G401.6 (cell line): ENCODE data around the gene RAPGEFL1.
"Not testable (repeated sequence)": the region's sequence is repeated elsewhere in the genome, so short reads cannot be mapped to it uniquely, and the experiment has no call there.

ENCODE experiments used
- FAIRE-seq: peaks from 2 replicates; lab custom pipeline; 2012; peaks lifted over from hg19 to GRCh38; lab: Jason Lieb, UNC

Gene RAPGEFL1, protein sequence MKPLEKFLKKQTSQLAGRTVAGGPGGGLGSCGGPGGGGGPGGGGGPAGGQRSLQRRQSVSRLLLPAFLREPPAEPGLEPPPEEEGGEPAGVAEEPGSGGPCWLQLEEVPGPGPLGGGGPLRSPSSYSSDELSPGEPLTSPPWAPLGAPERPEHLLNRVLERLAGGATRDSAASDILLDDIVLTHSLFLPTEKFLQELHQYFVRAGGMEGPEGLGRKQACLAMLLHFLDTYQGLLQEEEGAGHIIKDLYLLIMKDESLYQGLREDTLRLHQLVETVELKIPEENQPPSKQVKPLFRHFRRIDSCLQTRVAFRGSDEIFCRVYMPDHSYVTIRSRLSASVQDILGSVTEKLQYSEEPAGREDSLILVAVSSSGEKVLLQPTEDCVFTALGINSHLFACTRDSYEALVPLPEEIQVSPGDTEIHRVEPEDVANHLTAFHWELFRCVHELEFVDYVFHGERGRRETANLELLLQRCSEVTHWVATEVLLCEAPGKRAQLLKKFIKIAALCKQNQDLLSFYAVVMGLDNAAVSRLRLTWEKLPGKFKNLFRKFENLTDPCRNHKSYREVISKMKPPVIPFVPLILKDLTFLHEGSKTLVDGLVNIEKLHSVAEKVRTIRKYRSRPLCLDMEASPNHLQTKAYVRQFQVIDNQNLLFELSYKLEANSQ

DNA sequence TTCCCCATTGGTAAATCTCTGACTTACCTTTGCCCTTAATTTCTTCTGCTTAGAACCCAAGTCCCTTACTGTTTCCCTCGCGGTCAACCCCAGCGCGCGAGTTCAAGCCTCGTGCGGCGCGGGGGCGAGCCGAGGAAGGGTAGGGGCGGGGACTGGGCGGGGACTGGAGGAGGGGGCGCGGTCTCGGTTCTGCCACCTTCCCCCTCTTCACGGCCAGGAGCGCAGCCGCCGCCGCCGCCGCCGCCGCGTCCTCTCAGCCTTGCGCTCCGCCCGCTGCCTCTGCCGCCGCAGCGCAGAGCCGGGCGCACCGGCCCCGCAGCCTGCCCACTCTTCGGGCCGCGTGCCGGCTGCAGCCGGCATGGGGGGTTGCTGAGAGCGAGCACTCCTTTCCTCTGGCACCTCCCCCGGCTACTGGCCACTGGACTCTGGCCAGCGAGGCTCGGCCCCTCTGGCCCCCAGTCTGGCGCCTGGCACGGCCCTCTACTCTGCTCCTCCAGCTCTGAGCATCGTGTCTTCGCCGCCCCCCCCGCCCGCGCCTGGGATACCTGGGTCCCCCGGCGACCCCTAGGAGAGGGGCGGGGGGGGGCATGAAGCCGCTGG lies at the start of gene RAPGEFL1:
TSS of gene RAPGEFL1 (plus strand) at position 196 of the 600 bp plus-strand sequence. CDS start at position 588, 392 bp downstream.
- FAIRE-seq: no peak

DNA sequence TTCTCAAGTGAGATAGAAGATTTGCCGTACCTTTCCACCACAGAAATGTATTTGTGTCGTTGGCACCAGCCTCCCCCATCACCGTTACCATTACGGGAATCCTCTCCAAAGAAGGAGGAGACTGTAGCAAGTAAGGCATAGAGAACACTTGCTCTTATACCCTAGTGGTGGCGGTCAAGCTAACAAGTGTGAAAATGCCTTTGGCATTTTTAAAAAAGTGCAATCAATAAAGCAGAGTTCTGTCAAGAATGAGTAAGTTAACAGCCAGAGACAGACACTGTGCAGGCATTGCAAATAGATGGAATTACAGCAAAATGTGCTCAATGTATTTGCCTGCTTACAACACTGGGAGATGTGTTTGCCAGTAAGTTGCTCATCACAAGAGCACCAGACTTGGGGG lies 47.8 kb upstream of the RAPGEFL1 start:
- FAIRE-seq: no peak

DNA sequence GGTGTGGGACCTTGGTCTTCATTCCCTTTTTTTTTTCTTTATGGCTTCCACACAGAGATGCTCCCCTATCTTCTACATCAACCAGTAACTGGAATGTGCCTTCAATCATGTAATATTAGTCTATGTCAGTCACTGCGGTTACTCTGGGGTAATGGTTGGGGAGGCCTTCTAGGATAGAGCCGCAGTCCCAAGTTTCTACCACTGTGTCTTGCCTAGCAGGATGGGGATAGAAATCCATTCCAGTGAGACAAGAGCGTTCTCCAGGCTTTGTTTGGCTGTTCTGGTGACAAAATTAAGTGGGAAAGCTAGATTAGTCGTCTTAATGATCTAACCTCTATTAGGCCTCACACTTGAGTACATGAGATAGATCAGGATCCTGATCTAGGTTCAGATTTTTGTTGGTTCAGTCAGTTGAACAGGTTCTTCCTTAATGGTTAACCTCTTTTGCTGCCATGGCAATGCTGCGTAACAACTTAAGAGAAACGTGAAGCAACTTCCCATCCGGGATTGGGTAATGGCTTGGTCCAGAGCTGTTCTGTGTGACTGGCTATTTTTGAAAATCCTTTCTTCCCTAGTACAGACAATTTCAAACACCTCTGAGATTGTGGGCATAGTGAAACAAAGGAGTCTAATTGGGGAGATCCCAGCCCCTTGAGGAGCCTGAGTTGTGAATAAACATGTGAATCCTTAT lies 46.8 kb upstream of the RAPGEFL1 start:
- no peak for FAIRE-seq

DNA sequence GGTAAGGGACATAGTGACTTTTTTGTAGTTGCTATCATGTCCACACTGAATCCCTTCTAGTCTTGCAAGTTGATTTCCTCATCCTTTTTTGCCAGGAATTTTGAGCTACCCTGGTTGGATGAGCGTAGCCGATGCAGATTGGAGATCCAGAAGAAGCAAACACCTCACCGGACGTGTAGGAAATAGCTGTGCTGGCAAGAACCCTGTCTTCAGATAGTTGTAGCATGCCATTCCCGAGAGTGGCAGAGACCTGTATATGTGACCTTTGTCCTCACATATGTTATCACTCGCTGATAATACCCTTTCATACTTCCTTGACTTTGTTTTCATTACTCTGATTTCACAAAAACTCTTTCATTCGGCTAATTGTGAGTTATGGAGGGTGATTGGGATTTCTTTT lies 43.1 kb upstream of the RAPGEFL1 start:
- FAIRE-seq: no peak

DNA sequence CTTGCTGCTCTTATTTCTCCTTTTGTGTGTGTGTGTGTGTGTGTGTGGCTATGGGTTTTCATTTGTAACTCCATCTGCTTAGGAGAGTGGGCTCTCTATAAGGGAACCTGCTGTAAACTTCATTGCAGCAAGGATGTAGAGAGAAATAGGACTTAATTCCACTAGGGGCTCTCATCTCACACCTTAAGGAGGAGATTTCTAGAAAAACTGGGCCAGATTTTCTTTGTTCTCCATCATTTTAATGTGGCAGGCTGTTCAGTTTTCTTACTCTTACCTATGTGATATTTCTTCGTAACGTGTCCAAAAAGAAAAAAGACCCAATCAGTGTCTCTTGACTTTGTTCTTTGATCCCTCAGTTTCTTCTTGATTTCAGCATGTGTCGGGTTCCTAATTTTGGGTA lies 41.5 kb upstream of the RAPGEFL1 start:
- no peak for FAIRE-seq

DNA sequence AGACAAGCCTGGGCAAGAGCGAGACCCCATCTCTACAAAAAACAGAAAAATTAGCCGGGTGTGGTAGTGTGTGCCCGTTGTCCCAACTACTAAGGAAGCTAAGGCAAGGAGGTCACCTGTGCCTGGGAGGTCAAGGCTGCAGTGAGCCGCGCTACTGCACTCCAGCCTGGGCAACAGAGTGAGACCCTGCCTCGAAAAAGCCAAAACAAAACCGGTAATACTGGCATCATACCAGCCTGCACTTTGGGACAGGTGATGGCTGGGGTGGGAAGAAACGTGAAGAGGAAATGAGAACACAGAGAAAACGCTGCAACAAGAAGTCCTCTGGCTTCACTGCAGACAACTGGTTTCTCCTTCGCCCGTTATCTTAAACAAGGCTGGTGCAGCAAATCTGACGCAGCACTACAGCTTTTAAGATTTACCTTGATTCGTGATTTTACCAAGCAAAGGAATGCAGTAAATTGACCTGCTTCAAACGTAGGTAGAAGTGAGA lies 37.7 kb upstream of the RAPGEFL1 start:
- FAIRE-seq: no peak

DNA sequence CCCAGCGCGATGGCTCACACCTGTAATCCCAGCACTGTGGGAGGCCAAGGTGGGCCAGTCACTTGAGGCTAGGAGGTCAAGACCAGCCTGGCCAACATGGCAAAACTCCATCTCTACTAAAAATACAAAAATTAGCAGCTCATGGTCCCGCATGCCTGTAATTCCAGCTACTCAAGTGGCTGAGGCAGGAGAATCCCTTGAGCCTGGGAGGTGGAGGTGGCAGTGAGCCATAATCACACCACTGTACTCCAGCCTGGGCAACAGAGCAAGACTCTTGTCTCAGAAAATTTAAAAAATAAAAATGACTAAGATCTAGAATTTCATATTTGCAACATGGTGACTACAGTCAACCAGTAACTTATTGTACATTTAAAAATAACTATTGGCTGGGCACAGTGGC lies 34.1 kb upstream of the RAPGEFL1 start:
- not testable (repeated sequence) for FAIRE-seq

DNA sequence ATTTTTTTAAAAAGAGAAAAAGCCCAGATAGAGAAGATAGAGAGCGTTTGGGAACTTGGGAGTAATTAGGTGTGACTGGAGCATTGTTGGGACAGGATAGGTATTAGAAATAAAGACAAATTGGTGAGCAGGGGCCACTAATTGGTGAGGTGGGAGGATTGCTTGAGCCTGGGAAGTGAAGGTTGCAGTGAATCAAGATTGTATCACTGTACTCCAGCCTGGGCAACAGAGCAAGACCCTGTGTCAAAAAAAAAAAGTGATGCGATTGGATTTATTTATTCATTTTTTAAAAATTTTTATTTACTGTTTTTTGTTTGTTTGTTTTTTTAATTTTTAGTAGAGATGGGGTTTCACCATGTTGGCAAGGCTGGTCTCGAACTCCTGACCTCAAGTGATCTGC lies 31.8 kb upstream of the RAPGEFL1 start:
- FAIRE-seq: no peak

DNA sequence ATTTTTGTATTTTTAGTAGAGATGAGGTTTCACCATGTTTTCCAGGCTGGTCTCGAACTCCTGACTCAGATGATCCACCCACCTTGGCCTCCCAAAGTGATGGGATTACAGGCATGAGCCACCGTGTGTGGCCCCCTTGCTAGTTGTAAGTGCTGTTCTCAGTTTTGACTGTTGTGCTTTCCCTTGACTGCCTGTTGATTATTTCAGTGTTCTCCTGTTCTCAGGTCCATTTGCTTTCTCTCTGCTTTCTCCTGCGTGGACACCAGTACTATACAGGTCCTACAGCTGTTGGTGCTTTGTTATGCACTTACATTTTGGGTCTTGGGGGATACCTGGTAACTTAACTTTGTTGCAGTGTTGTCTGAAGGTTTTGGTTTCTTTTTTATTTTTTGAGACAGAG lies 28.7 kb upstream of the RAPGEFL1 start:
- FAIRE-seq: no peak

DNA sequence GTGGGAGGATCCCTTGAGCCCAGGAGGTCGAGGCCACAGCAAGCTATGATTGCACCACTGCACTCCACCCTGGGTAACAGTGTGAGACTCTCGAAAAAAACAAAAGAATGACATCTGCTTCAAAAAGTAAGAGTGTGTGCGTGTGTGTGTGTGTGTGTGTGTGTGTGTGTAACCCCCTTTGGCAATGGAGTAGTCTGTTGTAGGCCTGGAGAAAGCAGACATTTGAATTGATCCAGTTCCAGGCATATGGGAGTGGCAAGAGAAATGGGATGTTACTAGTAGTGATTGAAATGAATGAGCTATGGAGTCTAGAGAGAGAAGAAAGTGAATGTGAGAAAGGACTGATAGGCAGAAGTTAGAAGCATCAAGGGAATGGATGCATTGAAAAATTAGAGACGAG lies 27.0 kb upstream of the RAPGEFL1 start:
- FAIRE-seq: no peak

DNA sequence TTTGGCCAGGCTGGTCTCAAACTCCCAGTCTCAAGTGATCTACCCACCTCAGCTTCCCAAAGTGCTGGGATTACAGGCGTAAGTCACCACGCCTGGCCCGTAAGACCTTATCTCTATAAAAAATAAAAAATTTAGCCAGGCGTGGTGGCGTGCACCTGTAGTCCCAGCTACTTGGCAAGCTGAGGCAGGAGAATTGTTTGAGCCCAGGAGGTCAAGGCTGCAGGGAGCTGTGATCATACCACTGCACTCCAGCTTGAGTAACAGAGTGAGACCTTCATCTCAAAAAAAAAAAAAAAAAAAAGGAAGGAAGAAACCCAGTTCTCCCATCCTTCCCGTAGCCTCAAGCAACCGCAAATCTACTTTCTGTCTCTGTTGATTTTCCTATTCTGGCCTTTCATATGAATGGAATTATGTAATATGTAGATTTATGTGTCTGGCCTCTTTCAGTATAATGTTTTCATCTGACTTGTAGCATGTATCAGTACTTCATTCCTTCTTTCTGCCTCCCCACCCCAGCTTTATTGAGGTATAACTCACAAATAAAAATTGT lies 25.8 kb upstream of the RAPGEFL1 start:
- FAIRE-seq: no peak

DNA sequence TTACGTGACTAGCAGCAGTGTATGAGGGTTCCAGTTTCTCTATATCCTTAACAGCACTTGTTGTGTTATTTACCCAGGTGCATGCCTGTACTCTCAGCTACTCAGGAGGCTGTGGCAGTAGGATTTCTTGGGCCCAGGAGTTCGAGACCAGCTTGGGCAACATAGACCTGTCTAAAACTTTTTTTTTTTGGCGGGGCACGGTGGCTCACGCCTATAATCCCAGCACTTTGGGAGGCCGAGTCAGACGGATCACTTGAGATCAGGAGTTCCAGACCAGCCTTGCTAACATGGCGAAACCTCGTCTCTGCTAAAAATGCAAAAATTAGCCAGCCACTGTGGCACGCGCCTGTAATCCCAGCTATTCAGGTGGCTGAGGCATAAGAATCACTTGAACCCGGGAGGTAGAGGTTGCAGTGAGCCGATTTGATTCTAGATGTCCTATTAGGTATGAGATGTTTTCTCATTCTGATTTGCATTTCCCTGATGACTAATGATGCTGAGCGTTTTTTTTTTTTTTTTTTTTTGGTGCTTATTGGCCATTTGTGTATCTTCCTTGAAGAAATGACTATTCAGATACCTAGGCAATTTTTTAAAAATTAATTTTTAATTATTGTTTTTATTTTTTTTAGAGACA lies 23.6 kb upstream of the RAPGEFL1 start:
- FAIRE-seq: no peak

DNA sequence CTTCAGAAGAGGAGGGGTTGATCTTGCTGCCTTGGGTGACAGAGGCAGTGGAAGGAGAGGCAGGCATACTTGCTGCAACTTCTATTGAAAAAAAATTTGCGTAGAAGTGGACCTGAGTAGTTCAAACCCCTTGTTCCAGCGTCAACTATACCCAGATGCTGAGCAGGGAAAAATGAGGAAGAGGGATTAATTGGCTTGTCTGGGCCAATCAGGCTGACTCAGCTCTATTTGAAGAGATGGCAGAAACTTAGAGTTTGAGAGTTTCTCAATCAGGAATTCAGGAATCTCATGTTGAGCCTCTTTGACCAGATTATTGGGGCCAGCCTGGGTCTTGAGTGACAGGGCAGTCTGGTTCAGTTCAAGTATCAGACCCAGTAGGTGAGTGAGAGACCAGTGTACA lies 19.3 kb upstream of the RAPGEFL1 start:
- FAIRE-seq: no peak

DNA sequence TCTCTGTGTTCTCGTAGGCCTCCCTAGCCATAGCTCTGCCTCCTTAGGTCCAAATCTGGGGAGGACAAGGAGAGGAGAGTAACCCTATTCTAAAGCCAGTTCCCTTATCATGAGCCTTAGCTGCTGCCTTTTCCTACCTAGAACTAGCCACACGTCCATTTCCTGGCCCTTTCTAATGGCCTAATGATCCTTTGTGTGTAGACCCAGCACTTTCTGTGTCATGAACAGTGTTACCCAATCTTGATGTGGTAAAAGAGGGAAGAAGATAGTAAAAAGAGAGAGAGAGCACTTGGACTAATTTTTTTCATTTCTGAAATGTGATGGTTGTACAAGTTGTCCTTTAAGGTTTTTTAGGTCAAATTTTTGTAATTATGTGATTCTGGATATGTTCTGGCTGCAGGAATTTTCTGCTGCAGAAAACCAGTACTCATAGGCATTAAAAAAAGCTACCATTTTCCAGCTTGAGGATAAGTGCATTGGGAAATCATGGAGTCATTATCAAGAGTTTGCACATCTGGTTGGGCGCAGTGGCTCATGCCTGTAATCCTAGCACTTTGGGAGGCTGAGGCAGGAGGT lies 18.7 kb upstream of the RAPGEFL1 start:
- no peak for FAIRE-seq

DNA sequence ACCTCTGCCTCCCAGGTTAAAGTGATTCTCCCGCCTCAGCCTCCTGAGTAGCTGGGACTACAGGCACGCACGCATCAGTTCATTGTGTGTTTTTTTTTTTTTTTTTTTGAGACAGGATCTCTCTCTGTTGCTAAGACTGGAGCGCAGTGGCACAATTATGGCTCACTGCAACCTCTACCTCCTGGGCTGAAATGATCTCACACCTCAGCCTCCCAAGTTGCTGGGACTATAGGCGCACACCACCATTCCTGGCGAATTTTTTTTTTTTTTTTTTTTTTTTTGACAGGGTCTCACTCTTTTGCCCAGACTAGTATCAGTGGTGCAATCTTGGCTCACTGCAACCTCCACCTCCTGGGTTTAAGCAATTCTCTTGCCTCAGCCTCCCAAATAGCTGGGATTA lies 17.8 kb upstream of the RAPGEFL1 start:
- FAIRE-seq: no peak

DNA sequence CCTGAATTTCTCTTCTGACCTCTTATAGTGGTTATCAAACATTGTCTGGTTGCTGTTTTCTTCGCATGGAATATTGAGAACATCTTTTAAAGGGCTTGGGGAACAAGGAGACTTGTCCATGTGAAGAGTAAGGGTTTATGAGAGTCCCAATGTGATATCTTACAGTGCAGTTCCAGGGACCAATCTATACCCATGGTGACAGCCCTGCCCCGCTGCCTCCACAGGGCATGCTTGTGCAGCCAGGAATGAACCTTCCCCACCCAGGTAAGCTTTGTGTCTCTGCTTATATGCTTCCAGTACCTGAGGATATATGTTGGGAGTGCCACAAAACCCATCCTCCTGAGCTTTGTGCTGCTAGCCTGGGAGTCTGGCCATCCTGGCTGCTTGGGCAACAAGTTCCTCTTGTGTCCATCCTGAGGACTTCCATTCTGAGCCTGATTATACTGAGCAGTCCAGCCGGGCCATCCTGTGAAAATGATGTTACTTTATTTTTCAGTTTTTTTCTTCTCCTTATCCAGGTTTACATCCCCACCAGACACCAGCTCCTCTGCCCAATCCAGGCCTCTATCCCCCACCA lies 9.5 kb upstream of the RAPGEFL1 start:
- no peak for FAIRE-seq

DNA sequence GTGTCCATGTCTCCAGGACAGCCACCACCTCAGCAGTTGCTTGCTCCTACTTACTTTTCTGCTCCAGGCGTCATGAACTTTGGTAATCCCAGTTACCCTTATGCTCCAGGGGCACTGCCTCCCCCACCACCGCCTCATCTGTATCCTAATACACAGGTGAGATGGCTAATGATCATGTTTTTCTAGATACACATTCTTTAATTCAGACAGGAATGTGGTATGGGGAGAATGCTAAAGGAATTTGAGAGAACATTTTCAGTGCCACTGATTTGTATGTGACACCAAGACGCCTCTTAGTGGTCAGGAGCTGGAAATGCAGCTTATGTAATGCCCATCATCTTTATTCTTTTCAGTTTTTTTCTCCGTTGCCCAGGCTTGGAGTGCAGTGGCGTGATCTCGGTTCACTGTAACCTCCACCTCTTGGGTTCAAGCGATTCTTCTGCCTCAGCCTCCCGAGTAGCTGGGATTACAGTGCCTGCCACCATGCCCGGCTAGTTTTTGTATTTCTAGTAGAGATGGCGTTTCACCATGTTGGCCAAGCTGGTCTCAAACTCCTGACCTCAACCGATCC lies 8.9 kb upstream of the RAPGEFL1 start:
- FAIRE-seq: peak; percentile 97

DNA sequence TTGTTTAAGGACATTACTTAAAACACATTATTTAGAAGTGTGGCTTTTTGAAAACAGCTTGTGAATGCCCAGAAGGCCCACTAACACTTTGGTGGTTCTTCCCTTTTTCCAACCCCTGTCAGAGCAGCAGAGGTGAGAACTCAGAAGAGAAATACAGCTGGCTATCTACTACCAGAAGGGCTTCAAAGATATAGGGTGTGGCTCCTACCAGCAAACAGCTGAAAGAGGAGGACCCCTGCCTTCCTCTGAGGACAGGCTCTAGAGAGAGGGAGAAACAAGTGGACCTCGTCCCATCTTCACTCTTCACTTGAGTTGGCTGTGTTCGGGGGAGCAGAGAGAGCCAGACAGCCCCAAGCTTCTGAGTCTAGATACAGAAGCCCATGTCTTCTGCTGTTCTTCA lies 6.9 kb upstream of the RAPGEFL1 start:
- FAIRE-seq: no peak

DNA sequence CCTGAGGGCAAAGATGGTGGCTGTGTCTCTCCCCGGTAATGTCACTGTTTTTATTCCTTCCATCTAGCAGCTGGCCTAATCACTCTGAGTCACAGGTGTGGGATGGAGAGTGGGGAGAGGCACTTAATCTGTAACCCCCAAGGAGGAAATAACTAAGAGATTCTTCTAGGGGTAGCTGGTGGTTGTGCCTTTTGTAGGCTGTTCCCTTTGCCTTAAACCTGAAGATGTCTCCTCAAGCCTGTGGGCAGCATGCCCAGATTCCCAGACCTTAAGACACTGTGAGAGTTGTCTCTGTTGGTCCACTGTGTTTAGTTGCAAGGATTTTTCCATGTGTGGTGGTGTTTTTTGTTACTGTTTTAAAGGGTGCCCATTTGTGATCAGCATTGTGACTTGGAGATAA lies 5.5 kb upstream of the RAPGEFL1 start:
- FAIRE-seq: no peak

DNA sequence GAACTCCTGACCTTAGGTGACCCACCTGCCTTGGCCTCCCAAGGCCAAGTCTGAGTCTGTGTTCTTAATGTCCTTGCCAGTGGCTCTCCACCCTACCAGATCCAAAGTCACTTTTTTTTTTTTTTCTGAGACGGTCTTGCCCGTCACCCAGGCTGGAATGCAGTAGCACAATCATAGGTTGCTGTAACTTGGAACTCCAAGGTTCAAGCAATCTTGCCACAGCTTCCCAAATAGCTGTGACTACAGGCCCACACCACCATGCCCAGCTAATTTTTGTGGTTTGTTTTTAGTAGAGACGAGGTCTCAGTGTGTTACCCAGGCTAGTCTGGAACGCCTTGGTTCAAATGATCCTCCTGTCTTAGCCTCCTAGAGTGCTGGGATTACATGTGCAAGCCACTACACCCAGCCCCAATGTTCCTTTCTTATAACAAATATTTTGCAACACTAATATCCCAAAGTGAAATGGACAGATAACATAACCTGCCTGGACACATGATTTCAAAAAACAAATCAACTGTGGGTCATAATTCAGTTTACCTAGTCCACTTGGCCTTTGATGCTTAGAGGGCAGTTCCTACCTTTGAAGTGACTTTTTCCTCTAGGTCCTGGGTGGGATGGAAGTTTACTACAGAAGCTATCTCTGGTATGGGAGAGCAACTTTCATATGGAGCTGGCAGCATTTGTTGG lies 4.0 kb upstream of the RAPGEFL1 start:
- FAIRE-seq: no peak
